NT2/D1 (cell line): Measurements from ENCODE around the gene RNPEPL1.
"Not testable (repeated sequence)": the region's sequence is repeated elsewhere in the genome, so short reads cannot be mapped to it uniquely, and the experiment has no call there.

Experiments used
- DNase-seq: peaks from one replicate; pipeline ENCODE4 v3.0.0-alpha.2; 2011; ENCODE audit warnings: low read depth, low spot score
- H3K27me3 ChIP-seq: 2 replicates; pipeline ENCODE4 v1.6.0; 2011; ENCODE audit warnings: mild to moderate bottlenecking; ENCODE audit not compliant: insufficient read length, insufficient read depth
- H3K36me3 ChIP-seq: 2 replicates; pipeline ENCODE4 v1.6.1; 2011; ENCODE audit warnings: mild to moderate bottlenecking, low read length, mixed read lengths; ENCODE audit not compliant: insufficient read depth, insufficient read length
- H3K4me1 ChIP-seq: 2 replicates; pipeline ENCODE4 v1.5.1; 2011; ENCODE audit not compliant: insufficient read depth, insufficient read length
- H3K4me3 ChIP-seq: 2 replicates; pipeline ENCODE4 v1.5.1; 2011; ENCODE audit warnings: low read depth; ENCODE audit not compliant: insufficient read length
- H3K9ac ChIP-seq: 2 replicates; pipeline ENCODE4 v1.6.0; 2011; ENCODE audit warnings: low read depth; ENCODE audit not compliant: insufficient read length
- H3K9me3 ChIP-seq: 2 replicates; pipeline ENCODE4 v1.5.1; 2011; ENCODE audit warnings: mild to moderate bottlenecking, low read length; ENCODE audit not compliant: insufficient read depth
- SUZ12 ChIP-seq: IDR thresholded peaks from 2 replicates; pipeline ENCODE4 v1.6.1; 2011; ENCODE audit not compliant: insufficient read length, insufficient read depth; ENCODE audit errors: extremely low read depth
- YY1 ChIP-seq: IDR thresholded peaks from 2 replicates; pipeline ENCODE4 v1.6.1; 2011; ENCODE audit not compliant: insufficient read length, insufficient read depth
- ZNF274 ChIP-seq: IDR thresholded peaks from 2 replicates; pipeline ENCODE4 v1.6.1; 2011; ENCODE audit warnings: mild to moderate bottlenecking, low read depth, low read length

The RNPEPL1 gene

GRCh38 chr2:240529344-240529999 is 38.8 kb upstream of the RNPEPL1 start:
- Histone ChIP-seq H3K9ac (no peak overlapping the region), H3K4me1 (no peaks in the 10 kb centered on the region), H3K4me3 (no peak overlapping the region), H3K36me3 (peaks cover 37% of the 10 kb centered on the region), H3K9me3 (peaks cover 68% of the 10 kb centered on the region), H3K27me3 (no peaks in the 10 kb centered on the region)
- TF ChIP-seq SUZ12, result no peak
- TF ChIP-seq ZNF274, result no peak
- TF ChIP-seq YY1, result no peak
- DNase-seq, result no peak

- DNase-seq, result no peak
- Histone ChIP-seq H3K9me3 (peaks cover 61% of the 10 kb centered on the region), H3K4me1 (no peaks in the 10 kb centered on the region), H3K4me3 (no peak overlapping the region), H3K9ac (no peak overlapping the region), H3K36me3 (peaks cover 34% of the 10 kb centered on the region), H3K27me3 (no peaks in the 10 kb centered on the region)
- no peak for TF ChIP-seq SUZ12
- TF ChIP-seq YY1, result no peak
- no peak for TF ChIP-seq ZNF274
Observed at GRCh38 chr2:240530181-240530580, 38.1 kb upstream of the RNPEPL1 start.

- Histone ChIP-seq H3K27me3 (no peaks in the 10 kb centered on the region), H3K4me3 (no peak overlapping the region), H3K36me3 (peaks cover 26% of the 10 kb centered on the region), H3K4me1 (no peaks in the 10 kb centered on the region), H3K9me3 (peaks cover 52% of the 10 kb centered on the region), H3K9ac (no peak overlapping the region)
- no peak for DNase-seq
- TF ChIP-seq YY1 (no peak), ZNF274 (no peak), SUZ12 (no peak)
Observed at GRCh38 chr2:240531038-240531437, 37.2 kb upstream of the RNPEPL1 start.

GRCh38 chr2:240532031-240532775 is 36.1 kb upstream of the RNPEPL1 start:
- Histone ChIP-seq H3K9ac (no peak overlapping the region), H3K27me3 (no peaks in the 10 kb centered on the region), H3K9me3 (peaks cover 45% of the 10 kb centered on the region), H3K36me3 (peaks cover 20% of the 10 kb centered on the region), H3K4me3 (no peak overlapping the region), H3K4me1 (no peaks in the 10 kb centered on the region)
- no peak for TF ChIP-seq ZNF274
- DNase-seq, result no peak

GRCh38 chr2:240538031-240538780 is 30.1 kb upstream of the RNPEPL1 start:
- TF ChIP-seq YY1 (no peak), SUZ12 (no peak), ZNF274 (no peak)
- Histone ChIP-seq H3K9ac (no peak overlapping the region), H3K4me1 (no peaks in the 10 kb centered on the region), H3K36me3 (peaks cover 34% of the 10 kb centered on the region), H3K9me3 (peaks cover 28% of the 10 kb centered on the region), H3K27me3 (no peaks in the 10 kb centered on the region), H3K4me3 (no peak overlapping the region)
- DNase-seq, result no peak

- peaks cover 27% of the 10 kb centered on the region for H3K9me3 ChIP-seq
- not testable (repeated sequence) for H3K27me3 ChIP-seq, DNase-seq, H3K9ac ChIP-seq, H3K4me3 ChIP-seq, H3K4me1 ChIP-seq
- peaks cover 37% of the 10 kb centered on the region for H3K36me3 ChIP-seq
Observed at GRCh38 chr2:240539101-240539500, 29.2 kb upstream of the RNPEPL1 start.

GRCh38 chr2:240539906-240540305 is 28.4 kb upstream of the RNPEPL1 start:
- Histone ChIP-seq H3K9ac (no peak overlapping the region), H3K36me3 (peaks cover 34% of the 10 kb centered on the region), H3K4me1 (no peaks in the 10 kb centered on the region), H3K4me3 (no peak overlapping the region), H3K9me3 (peaks cover 28% of the 10 kb centered on the region), H3K27me3 (no peaks in the 10 kb centered on the region)
- no peak for TF ChIP-seq ZNF274
- no peak for TF ChIP-seq SUZ12
- no peak for TF ChIP-seq YY1
- no peak for DNase-seq
